Measurements from ENCODE around the gene NCK1.

DNA sequence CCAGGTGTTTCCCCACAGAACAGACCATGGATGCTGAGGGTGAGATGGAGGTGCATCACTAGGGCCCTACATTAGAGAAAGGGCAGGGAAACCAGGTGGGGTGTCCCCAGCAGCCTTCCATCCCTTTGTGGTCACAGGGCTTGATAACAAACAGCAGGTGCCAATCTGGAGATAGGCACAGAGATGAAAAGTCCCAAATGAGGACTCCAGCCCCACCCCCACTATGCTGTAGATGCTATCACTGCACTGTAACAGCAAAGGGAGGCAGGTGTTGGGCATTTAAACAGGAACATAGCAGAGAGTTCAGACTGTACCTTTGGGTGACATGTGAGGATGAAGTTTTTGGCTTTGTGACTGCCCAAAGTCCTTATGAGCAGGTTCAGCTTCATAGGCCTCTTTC, 117.2 kb downstream of the NCK1 start:
- no peak for TF ChIP-seq POLR2A (conservative IDR thresholded peaks at IDR 0.05)
- TF ChIP-seq CTCF (IDR thresholded peaks at IDR 0.05 in 2 of 3, conservative IDR thresholded peaks at IDR 0.05 in 1 of 3; ENCODE audit: insufficient read depth in 2 of 3, low read depth in 1 of 3, low read length in 3 of 3): no peak
- TF ChIP-seq SPI1 (IDR thresholded peaks at IDR 0.05; ENCODE audit: borderline replicate concordance, low read depth, low read length): no peak
- TF ChIP-seq SMAD2 (IDR thresholded peaks at IDR 0.05; ENCODE audit: low read depth, low read length): no peak
- TF ChIP-seq SP2 (IDR thresholded peaks at IDR 0.05; ENCODE audit: extremely low read depth, low read depth, low read length, poor library complexity, severe bottlenecking): no peak
- no peak for TF ChIP-seq FOXM1 (IDR thresholded peaks at IDR 0.05; ENCODE audit: low read depth)
- no peak for TF ChIP-seq FOXM1 (CRISPR knock-in tag; IDR thresholded peaks at IDR 0.05; ENCODE audit: low read depth)
- no peak for TF ChIP-seq CHD2 (IDR thresholded peaks at IDR 0.05; ENCODE audit: low read depth, low read length)
